ENCODE measurements around the gene CTNND1. TPM values are rescaled to one million over a fixed set of nuclear protein-coding genes. Genes with fewer than 3 reads are reported as not detected.

Gene CTNND1
- total RNA-seq, 1 donor from 2014 or later = 105 TPM

- no peak for DNase-seq (ENCODE audit: low read depth)
- TF ChIP-seq CTCF (IDR thresholded peaks at IDR 0.05; ENCODE audit: insufficient read depth, low read length, poor library complexity, severe bottlenecking) = no peak
- no peak overlapping the region for H3K4me3 ChIP-seq (ENCODE audit: low read depth, low read length)
- H3K36me3 ChIP-seq (ENCODE audit: control insufficient read depth, insufficient read depth, low read length) = no peaks in the 10 kb centered on the region
- no peaks in the 10 kb centered on the region for H3K27me3 ChIP-seq (ENCODE audit: control insufficient read depth, insufficient read depth, low read length)
Observed at GRCh38 chr11:57758174-57758573, 3.4 kb upstream of the CTNND1 start.

GRCh38 chr11:57762235-57762861, 746 bp downstream of the CTNND1 start:
- H3K4me3 ChIP-seq (ENCODE audit: low read depth, low read length) = peak overlapping the region; percentile 75
- no peak for DNase-seq (ENCODE audit: low read depth)
- H3K36me3 ChIP-seq (ENCODE audit: control insufficient read depth, insufficient read depth, low read length) = no peaks in the 10 kb centered on the region
- no peak for TF ChIP-seq CTCF (IDR thresholded peaks at IDR 0.05; ENCODE audit: insufficient read depth, low read length, poor library complexity, severe bottlenecking)
- no peaks in the 10 kb centered on the region for H3K27me3 ChIP-seq (ENCODE audit: control insufficient read depth, insufficient read depth, low read length)

- no peak for DNase-seq (ENCODE audit: low read depth)
- Histone ChIP-seq H3K27me3 (ENCODE audit: control insufficient read depth, insufficient read depth, low read length) (no peaks in the 10 kb centered on the region), H3K36me3 (ENCODE audit: control insufficient read depth, insufficient read depth, low read length) (no peaks in the 10 kb centered on the region), H3K4me3 (ENCODE audit: low read depth, low read length) (peak overlapping the region; percentile 75)
- peak; percentile 38 for TF ChIP-seq CTCF (IDR thresholded peaks at IDR 0.05; ENCODE audit: insufficient read depth, low read length, poor library complexity, severe bottlenecking)
Observed at GRCh38 chr11:57763568-57763967, 2.0 kb downstream of the CTNND1 start.

- Histone ChIP-seq H3K36me3 (ENCODE audit: control insufficient read depth, insufficient read depth, low read length) (no peaks in the 10 kb centered on the region), H3K27me3 (ENCODE audit: control insufficient read depth, insufficient read depth, low read length) (no peaks in the 10 kb centered on the region), H3K4me3 (ENCODE audit: low read depth, low read length) (peak overlapping the region; percentile 75)
- no peak for TF ChIP-seq CTCF (IDR thresholded peaks at IDR 0.05; ENCODE audit: insufficient read depth, low read length, poor library complexity, severe bottlenecking)
- no peak for DNase-seq (ENCODE audit: low read depth)
Observed at GRCh38 chr11:57764021-57764420, 2.4 kb downstream of the CTNND1 start.

GRCh38 chr11:57764566-57764965, 3.0 kb downstream of the CTNND1 start:
- Histone ChIP-seq H3K27me3 (ENCODE audit: control insufficient read depth, insufficient read depth, low read length) (no peaks in the 10 kb centered on the region), H3K4me3 (ENCODE audit: low read depth, low read length) (peak overlapping the region; percentile 75), H3K36me3 (ENCODE audit: control insufficient read depth, insufficient read depth, low read length) (no peaks in the 10 kb centered on the region)
- no peak for TF ChIP-seq CTCF (IDR thresholded peaks at IDR 0.05; ENCODE audit: insufficient read depth, low read length, poor library complexity, severe bottlenecking)
- no peak for DNase-seq (ENCODE audit: low read depth)

- TF ChIP-seq CTCF (IDR thresholded peaks at IDR 0.05; ENCODE audit: insufficient read depth, low read length, poor library complexity, severe bottlenecking) = no peak
- no peak for DNase-seq (ENCODE audit: low read depth)
- Histone ChIP-seq H3K4me3 (ENCODE audit: low read depth, low read length) (peak overlapping the region; percentile 75), H3K27me3 (ENCODE audit: control insufficient read depth, insufficient read depth, low read length) (no peaks in the 10 kb centered on the region), H3K36me3 (ENCODE audit: control insufficient read depth, insufficient read depth, low read length) (no peaks in the 10 kb centered on the region)
Observed at GRCh38 chr11:57764972-57765371, 3.4 kb downstream of the CTNND1 start.
